Activated CD4-positive, alpha-beta T cell treated with anti-CD3 and anti-CD28 coated beads, Interleukin-2, amount 50 U/mL, for 48 hours (primary cell): Measurements from ENCODE around the gene SALL2.

ENCODE experiments used
- DNase-seq, 2 experiments: peaks; one replicate each; pipeline ENCODE4 v3.0.0-alpha.2; 2020

Gene SALL2

GRCh38 chr14:21476523-21476924 is 49.6 kb downstream of the SALL2 start:
- DNase-seq, result peak; percentile 85 to 86

- DNase-seq, result no peak
Observed at GRCh38 chr14:21475767-21476522, 50.2 kb downstream of the SALL2 start.
